Measurements from ENCODE around the gene TMEFF1.

DNA sequence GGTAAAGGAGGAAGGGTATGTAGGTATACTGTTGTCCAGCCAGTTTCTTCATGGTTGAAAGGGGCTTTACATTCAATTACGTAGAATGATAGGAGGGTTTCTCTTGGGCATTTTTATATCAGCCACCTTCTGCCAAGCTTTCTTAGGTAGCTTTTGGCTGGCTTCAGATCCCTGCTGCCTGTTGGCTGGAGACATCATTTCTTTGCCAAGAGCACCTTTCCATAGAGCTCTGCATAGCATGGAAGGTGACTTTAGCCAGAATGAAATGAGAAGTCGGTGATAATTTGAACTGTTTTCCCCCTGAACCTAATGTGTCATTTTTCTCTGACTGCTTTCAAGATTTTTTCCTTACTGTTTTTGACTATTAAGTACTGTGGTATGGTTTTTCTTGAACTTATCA lies 26.9 kb downstream of the TMEFF1 start:
- TF ChIP-seq, protein P1, sequence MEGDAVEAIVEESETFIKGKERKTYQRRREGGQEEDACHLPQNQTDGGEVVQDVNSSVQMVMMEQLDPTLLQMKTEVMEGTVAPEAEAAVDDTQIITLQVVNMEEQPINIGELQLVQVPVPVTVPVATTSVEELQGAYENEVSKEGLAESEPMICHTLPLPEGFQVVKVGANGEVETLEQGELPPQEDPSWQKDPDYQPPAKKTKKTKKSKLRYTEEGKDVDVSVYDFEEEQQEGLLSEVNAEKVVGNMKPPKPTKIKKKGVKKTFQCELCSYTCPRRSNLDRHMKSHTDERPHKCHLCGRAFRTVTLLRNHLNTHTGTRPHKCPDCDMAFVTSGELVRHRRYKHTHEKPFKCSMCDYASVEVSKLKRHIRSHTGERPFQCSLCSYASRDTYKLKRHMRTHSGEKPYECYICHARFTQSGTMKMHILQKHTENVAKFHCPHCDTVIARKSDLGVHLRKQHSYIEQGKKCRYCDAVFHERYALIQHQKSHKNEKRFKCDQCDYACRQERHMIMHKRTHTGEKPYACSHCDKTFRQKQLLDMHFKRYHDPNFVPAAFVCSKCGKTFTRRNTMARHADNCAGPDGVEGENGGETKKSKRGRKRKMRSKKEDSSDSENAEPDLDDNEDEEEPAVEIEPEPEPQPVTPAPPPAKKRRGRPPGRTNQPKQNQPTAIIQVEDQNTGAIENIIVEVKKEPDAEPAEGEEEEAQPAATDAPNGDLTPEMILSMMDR (IDR thresholded peaks at IDR 0.05): no peak
- no peak for TF ChIP-seq POLR2A (IDR thresholded peaks at IDR 0.05)
- TF ChIP-seq POLR2AphosphoS5 (IDR thresholded peaks at IDR 0.05): no peak

Measured in prostate gland (tissue), 2 donors.